HEK293 (cell line): ENCODE measurements around the gene SYT2.
"Not testable (repeated sequence)": the region's sequence is repeated elsewhere in the genome, so short reads cannot be mapped to it uniquely, and the experiment has no call there.

Experiments used
- CTCF ChIA-PET: fragments of 350-600 bp; formaldehyde crosslinking; extraction: SDS; loops from one replicate; lab custom pipeline; 2021; ENCODE audit warnings: antibody characterized with exemption; lab: Yijun Ruan, JAX
- POLR2A ChIA-PET: fragments of 300-600 bp; formaldehyde crosslinking; extraction: SDS; loops from one replicate; lab custom pipeline; 2020; ENCODE audit warnings: antibody characterized with exemption, inconsistent platforms; lab: Yijun Ruan, JAX
- H3K27ac ChIP-seq: fragments of 200-500 bp; sonication (Bioruptor generic); 2 replicates; pipeline ENCODE4 v1.5.1; 2014; ENCODE audit warnings: low read depth, low read length, control low read depth, inconsistent platforms; ENCODE audit errors: extremely low read depth
- H3K36me3 ChIP-seq, 2 experiments: fragments of 200-500 bp in 1 of 2; sonication (Bioruptor generic) in 1 of 2; 1 replicate in 1 of 2; 2 replicates in 1 of 2; pipeline ENCODE4 v1.5.1; 2014 to 2017; ENCODE audit warnings: inconsistent platforms in 2 of 2, low read length in 2 of 2; ENCODE audit not compliant: control insufficient read depth in 2 of 2, insufficient read depth in 1 of 2
- H3K4me1 ChIP-seq: fragments of 200-500 bp; sonication (Bioruptor generic); 2 replicates; pipeline ENCODE4 v1.5.1; 2014; ENCODE audit warnings: mild to moderate bottlenecking, low read length, inconsistent platforms; ENCODE audit not compliant: control insufficient read depth, insufficient read depth
- H3K4me3 ChIP-seq: 2 replicates; pipeline ENCODE4 v1.5.1; 2011; ENCODE audit warnings: low read depth, mild to moderate bottlenecking, control low read depth, low read length, moderate library complexity
- H3K9me3 ChIP-seq: fragments of 200-500 bp; sonication (Bioruptor generic); 2 replicates; pipeline ENCODE4 v1.5.1; 2014; ENCODE audit warnings: low read depth, low read length, inconsistent platforms; ENCODE audit not compliant: control insufficient read depth, insufficient read depth
- GFI1B ChIP-seq: fragments of 450-650 bp; formaldehyde crosslinking; IDR thresholded peaks from 2 replicates; pipeline ENCODE4 v1.5.1; 2016; ENCODE audit warnings: missing biosample characterization, missing genetic modification characterization
- GLIS1 ChIP-seq: fragments of 450-650 bp; formaldehyde crosslinking; IDR thresholded peaks from 2 replicates; pipeline ENCODE4 v1.5.1; 2016; ENCODE audit warnings: missing biosample characterization, missing genetic modification characterization
- MEIS1 ChIP-seq: sonication (generic); formaldehyde crosslinking; IDR thresholded peaks from 2 replicates; pipeline ENCODE4 v1.8.1; 2022; ENCODE audit warnings: missing genetic modification reagents, mild to moderate bottlenecking, borderline replicate concordance
- PRDM1 ChIP-seq: fragments of 450-650 bp; formaldehyde crosslinking; IDR thresholded peaks from 2 replicates; pipeline ENCODE4; 2016; ENCODE audit warnings: missing biosample characterization, missing genetic modification characterization
- SP2 ChIP-seq: fragments of 450-650 bp; formaldehyde crosslinking; IDR thresholded peaks from 2 replicates; pipeline ENCODE4 v1.5.1; 2016; ENCODE audit warnings: missing biosample characterization, missing genetic modification characterization
- SP3 ChIP-seq: fragments of 450-650 bp; formaldehyde crosslinking; IDR thresholded peaks from 2 replicates; pipeline ENCODE4 v1.5.1; 2016; ENCODE audit warnings: missing biosample characterization, missing genetic modification characterization
- WT1 ChIP-seq: fragments of 450-650 bp; formaldehyde crosslinking; IDR thresholded peaks from 2 replicates; pipeline ENCODE4 v1.5.1; 2016; ENCODE audit warnings: missing biosample characterization, missing genetic modification characterization
- YY1 ChIP-seq: fragments of 450-650 bp; formaldehyde crosslinking; IDR thresholded peaks from 2 replicates; pipeline ENCODE4 v1.5.1; 2018; ENCODE audit warnings: missing biosample characterization, missing genetic modification characterization
- ZBTB21 ChIP-seq: fragments of 450-650 bp; formaldehyde crosslinking; IDR thresholded peaks from 2 replicates; pipeline ENCODE4 v1.5.1; 2017; ENCODE audit warnings: missing biosample characterization, missing genetic modification characterization
- ZNF121 ChIP-seq: fragments of 450-650 bp; formaldehyde crosslinking; IDR thresholded peaks from 2 replicates; pipeline ENCODE4 v1.5.1; 2016; ENCODE audit warnings: missing biosample characterization, missing genetic modification characterization
- ZNF19 ChIP-seq: fragments of 450-650 bp; formaldehyde crosslinking; IDR thresholded peaks from 2 replicates; pipeline ENCODE4; 2016; ENCODE audit warnings: missing biosample characterization, missing genetic modification characterization, low read depth
- ZNF2 ChIP-seq: fragments of 450-650 bp; formaldehyde crosslinking; IDR thresholded peaks from 2 replicates; pipeline ENCODE4 v1.5.1; 2016; ENCODE audit warnings: missing biosample characterization, missing genetic modification characterization
- ZNF202 ChIP-seq: fragments of 450-650 bp; formaldehyde crosslinking; IDR thresholded peaks from 2 replicates; pipeline ENCODE4 v1.5.1; 2016; ENCODE audit warnings: missing biosample characterization, missing genetic modification characterization, borderline replicate concordance
- ZNF23 ChIP-seq: fragments of 450-650 bp; formaldehyde crosslinking; IDR thresholded peaks from 2 replicates; pipeline ENCODE4 v1.5.1; 2016; ENCODE audit warnings: missing biosample characterization, missing genetic modification characterization, borderline replicate concordance
- ZNF354C ChIP-seq: fragments of 450-650 bp; formaldehyde crosslinking; IDR thresholded peaks from 2 replicates; pipeline ENCODE4 v1.5.1; 2016; ENCODE audit warnings: missing biosample characterization, missing genetic modification characterization, low read depth, borderline replicate concordance
- ZNF391 ChIP-seq: fragments of 450-650 bp; formaldehyde crosslinking; IDR thresholded peaks from 2 replicates; pipeline ENCODE4 v1.5.1; 2016; ENCODE audit warnings: low read depth, missing biosample characterization, missing genetic modification characterization, borderline replicate concordance
- ZNF501 ChIP-seq: fragments of 450-650 bp; formaldehyde crosslinking; IDR thresholded peaks from 2 replicates; pipeline ENCODE4 v1.5.1; 2016; ENCODE audit warnings: missing biosample characterization, missing genetic modification characterization
- ZNF560 ChIP-seq: fragments of 450-650 bp; formaldehyde crosslinking; IDR thresholded peaks from 2 replicates; pipeline ENCODE4 v1.5.1; 2017; ENCODE audit warnings: missing biosample characterization, missing genetic modification characterization, borderline replicate concordance
- ZNF707 ChIP-seq: fragments of 450-650 bp; formaldehyde crosslinking; IDR thresholded peaks from 2 replicates; pipeline ENCODE4 v1.5.1; 2016; ENCODE audit warnings: missing biosample characterization, missing genetic modification characterization
- TF ChIP-seq, protein P1 (sequence below): fragments of 450-650 bp; formaldehyde crosslinking; IDR thresholded peaks from 2 replicates; pipeline ENCODE4 v1.5.1; 2016; ENCODE audit warnings: missing biosample characterization, missing genetic modification characterization
- TF ChIP-seq, protein P2 (sequence below): fragments of 450-650 bp; formaldehyde crosslinking; IDR thresholded peaks from 2 replicates; pipeline ENCODE4 v1.5.1; 2017; ENCODE audit warnings: missing biosample characterization, missing genetic modification characterization

SYT2 gene

DNA sequence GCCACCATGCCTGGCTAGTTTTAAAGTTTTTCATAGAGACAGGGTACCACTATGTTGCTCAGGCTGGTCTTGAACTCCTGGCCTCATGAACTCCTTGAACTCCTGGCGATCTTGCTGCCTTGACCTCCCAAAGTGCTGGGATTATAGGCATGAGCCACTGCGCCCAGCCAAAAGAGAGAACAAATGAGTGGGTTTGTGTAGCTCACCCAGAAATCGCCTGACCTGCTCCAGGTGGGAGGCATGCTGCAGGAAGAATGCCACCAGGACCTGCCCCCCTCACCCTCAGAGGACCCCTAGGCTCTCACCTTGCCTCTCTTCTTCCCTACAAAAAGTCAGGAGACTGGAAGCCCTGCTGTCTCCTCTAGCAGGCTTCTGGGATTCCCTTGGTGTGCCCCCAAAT, 88.8 kb downstream of the SYT2 start:
- H3K4me3 ChIP-seq = no peak overlapping the region
- H3K27ac ChIP-seq = no peak overlapping the region
- POLR2A ChIA-PET = no interaction called here
- no peaks in the 10 kb centered on the region; the same call in 1 of the 2 replicates for H3K4me1 ChIP-seq
- no peaks in the 10 kb centered on the region for H3K36me3 ChIP-seq
- no peaks in the 10 kb centered on the region for H3K9me3 ChIP-seq
- CTCF ChIA-PET = interaction anchor here (1.1 kb wide), 1 partner anchor 93 kb away, joined by 3 read pairs; no protein-coding TSS in a partner anchor
- TF ChIP-seq SP3 (tag by site-specific recombination) (no peak), ZNF2 (no peak), ZNF19 (tag by site-specific recombination) (no peak), ZNF121 (tag by site-specific recombination) (no peak), MEIS1 (CRISPR knock-in tag) (no peak), ZBTB21 (tag by site-specific recombination) (no peak)
- TF ChIP-seq, protein P1, sequence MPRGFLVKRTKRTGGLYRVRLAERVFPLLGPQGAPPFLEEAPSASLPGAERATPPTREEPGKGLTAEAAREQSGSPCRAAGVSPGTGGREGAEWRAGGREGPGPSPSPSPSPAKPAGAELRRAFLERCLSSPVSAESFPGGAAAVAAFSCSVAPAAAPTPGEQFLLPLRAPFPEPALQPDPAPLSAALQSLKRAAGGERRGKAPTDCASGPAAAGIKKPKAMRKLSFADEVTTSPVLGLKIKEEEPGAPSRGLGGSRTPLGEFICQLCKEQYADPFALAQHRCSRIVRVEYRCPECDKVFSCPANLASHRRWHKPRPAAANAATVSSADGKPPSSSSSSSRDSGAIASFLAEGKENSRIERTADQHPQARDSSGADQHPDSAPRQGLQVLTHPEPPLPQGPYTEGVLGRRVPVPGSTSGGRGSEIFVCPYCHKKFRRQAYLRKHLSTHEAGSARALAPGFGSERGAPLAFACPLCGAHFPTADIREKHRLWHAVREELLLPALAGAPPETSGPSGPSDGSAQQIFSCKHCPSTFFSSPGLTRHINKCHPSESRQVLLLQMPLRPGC (tag by site-specific recombination) = no peak

DNA sequence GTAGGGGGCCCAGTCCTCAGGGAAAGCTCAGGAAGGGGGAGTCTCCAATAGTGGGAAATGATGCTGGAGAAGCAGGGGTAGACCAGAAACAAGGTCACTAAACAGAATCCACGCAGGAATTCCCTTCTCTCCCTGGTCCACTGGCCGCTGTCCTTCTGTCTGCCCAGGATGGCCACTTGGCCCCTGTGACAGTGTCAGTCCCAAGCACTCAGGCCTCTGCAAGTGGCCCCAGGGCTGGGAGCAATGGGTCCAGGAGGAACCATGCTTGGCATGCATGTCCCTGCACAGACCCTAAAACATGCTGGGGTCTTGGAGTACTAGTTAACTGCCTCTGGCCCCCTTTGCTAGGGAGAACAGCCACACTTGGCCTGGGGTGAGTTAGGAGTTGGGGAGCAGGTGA, 90.2 kb downstream of the SYT2 start:
- CTCF ChIA-PET = interaction anchor here (1.1 kb wide), 1 partner anchor 97 kb away, joined by 4 read pairs; no protein-coding TSS in a partner anchor
- H3K4me3 ChIP-seq, POLR2A ChIA-PET, H3K9me3 ChIP-seq, H3K36me3 ChIP-seq, H3K4me1 ChIP-seq, H3K27ac ChIP-seq: not testable (repeated sequence)

DNA sequence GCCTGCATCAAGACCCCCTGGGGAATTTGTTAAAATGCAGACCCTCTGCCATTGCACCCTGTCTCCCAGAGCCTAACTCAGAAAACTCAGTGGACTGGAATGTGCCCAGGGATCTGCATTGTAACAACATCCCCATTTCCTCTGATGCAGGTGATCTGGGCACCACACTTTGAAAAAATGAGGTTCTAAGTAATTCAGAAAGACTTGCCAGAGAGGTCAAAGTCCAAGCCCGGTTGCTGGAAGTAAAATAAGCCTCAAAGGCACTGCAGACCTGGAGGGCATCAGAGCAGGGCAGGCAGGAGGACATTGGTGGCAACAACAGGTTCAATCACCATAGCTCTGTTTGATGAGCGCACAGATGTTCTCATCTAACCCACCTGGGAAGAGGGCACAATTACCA, 90.7 kb downstream of the SYT2 start:
- Histone ChIP-seq H3K4me1 (no peaks in the 10 kb centered on the region; the same call in 1 of the 2 replicates), H3K27ac (no peak overlapping the region), H3K9me3 (no peaks in the 10 kb centered on the region), H3K4me3 (no peak overlapping the region), H3K36me3 (no peaks in the 10 kb centered on the region)
- ChIA-PET POLR2A (no interaction called here), CTCF (no interaction called here)
- TF ChIP-seq PRDM1 (tag by site-specific recombination) (no peak), GFI1B (no peak), ZNF23 (tag by site-specific recombination) (no peak), ZNF202 (tag by site-specific recombination) (no peak), SP2 (no peak), ZNF707 (tag by site-specific recombination) (no peak), ZNF354C (tag by site-specific recombination) (no peak), ZNF2 (no peak), YY1 (no peak), GLIS1 (tag by site-specific recombination) (no peak), ZNF560 (tag by site-specific recombination) (no peak), ZNF391 (tag by site-specific recombination) (no peak), ZNF501 (tag by site-specific recombination) (no peak), WT1 (tag by site-specific recombination) (no peak)
- TF ChIP-seq, protein P2, sequence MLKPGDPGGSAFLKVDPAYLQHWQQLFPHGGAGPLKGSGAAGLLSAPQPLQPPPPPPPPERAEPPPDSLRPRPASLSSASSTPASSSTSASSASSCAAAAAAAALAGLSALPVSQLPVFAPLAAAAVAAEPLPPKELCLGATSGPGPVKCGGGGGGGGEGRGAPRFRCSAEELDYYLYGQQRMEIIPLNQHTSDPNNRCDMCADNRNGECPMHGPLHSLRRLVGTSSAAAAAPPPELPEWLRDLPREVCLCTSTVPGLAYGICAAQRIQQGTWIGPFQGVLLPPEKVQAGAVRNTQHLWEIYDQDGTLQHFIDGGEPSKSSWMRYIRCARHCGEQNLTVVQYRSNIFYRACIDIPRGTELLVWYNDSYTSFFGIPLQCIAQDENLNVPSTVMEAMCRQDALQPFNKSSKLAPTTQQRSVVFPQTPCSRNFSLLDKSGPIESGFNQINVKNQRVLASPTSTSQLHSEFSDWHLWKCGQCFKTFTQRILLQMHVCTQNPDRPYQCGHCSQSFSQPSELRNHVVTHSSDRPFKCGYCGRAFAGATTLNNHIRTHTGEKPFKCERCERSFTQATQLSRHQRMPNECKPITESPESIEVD = no peak

DNA sequence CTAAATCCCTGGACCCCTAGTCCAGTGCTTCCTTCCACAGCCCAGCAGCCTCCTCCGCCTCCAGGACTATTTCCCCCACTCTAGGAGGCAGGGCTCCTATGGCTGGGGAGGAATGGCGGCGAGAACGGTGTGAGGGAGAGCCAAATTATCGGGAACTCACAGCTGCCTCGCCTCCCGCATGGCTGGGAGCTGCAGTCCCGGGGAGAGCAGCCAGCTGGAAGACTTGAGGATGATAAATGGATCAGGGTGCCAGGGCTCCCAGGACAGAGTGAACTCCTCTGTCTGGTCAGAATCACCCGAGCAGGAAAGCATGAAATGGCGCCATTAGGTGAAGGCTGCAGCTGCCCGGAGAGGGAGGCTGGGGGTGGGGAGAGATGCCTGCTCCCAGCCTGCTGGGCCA, 91.2 kb downstream of the SYT2 start:
- H3K9me3 ChIP-seq, POLR2A ChIA-PET, H3K4me1 ChIP-seq, H3K27ac ChIP-seq, H3K4me3 ChIP-seq, H3K36me3 ChIP-seq: not testable (repeated sequence)
- CTCF ChIA-PET = interaction anchor here (1.3 kb wide), 1 partner anchor 19 kb away, joined by 3 read pairs; no protein-coding TSS in a partner anchor
